Neural crest cell (in vitro differentiated cells): ENCODE measurements around the gene ZFAND6. TPM values are rescaled to one million over a fixed set of nuclear protein-coding genes. Genes with fewer than 3 reads are reported as not detected.

Source experiments
- DNase-seq: peaks from one replicate; pipeline ENCODE4 v3.0.0; 2021; ENCODE audit warnings: low read depth, mixed read lengths, low spot score
- H3K27ac Mint-ChIP-seq: one replicate; pipeline ENCODE4 v1.8.0; 2021; ENCODE audit warnings: mild to moderate bottlenecking, mixed read lengths; ENCODE audit not compliant: unreplicated experiment
- H3K27me3 Mint-ChIP-seq: 2 replicates; pipeline ENCODE4 v1.8.0; 2021; ENCODE audit warnings: low read depth, mild to moderate bottlenecking, mixed read lengths
- H3K36me3 Mint-ChIP-seq: 2 replicates; pipeline ENCODE4 v1.8.0; 2021; ENCODE audit warnings: low read depth, mild to moderate bottlenecking, mixed read lengths
- H3K4me1 Mint-ChIP-seq: 2 replicates; pipeline ENCODE4 v1.8.0; 2021; ENCODE audit warnings: mixed read lengths
- H3K4me3 Mint-ChIP-seq: one replicate; pipeline ENCODE4 v1.8.0; 2021; ENCODE audit warnings: mild to moderate bottlenecking, mixed read lengths
- H3K9me3 Mint-ChIP-seq: 2 replicates; pipeline ENCODE4 v1.8.0; 2021; ENCODE audit warnings: mixed read lengths
- total RNA-seq: library from RNA; stranded (reverse); gene quantifications from 2 replicates; pipeline ENCODE4 v1.2.1, GENCODE V29; 2021
- TF ChIP-seq, protein P1 (sequence below): fragments of 200-600 bp; sonication (generic); conservative IDR thresholded peaks from 2 replicates; pipeline ENCODE4 v1.5.0; 2021; ENCODE audit warnings: antibody characterized with exemption, mild to moderate bottlenecking

The ZFAND6 gene
- total RNA-seq, 1 donor from 2014 or later, result 50.6 TPM

- H3K36me3 Mint-ChIP-seq, result peaks cover 12% of the 10 kb centered on the region
- peaks cover 8% of the 10 kb centered on the region for H3K4me1 Mint-ChIP-seq
- peak overlapping the region; percentile 87 for H3K27ac Mint-ChIP-seq
- H3K27me3 Mint-ChIP-seq, result no peaks in the 10 kb centered on the region
- no peak for DNase-seq
- no peaks in the 10 kb centered on the region for H3K9me3 Mint-ChIP-seq
- TF ChIP-seq, protein P1, sequence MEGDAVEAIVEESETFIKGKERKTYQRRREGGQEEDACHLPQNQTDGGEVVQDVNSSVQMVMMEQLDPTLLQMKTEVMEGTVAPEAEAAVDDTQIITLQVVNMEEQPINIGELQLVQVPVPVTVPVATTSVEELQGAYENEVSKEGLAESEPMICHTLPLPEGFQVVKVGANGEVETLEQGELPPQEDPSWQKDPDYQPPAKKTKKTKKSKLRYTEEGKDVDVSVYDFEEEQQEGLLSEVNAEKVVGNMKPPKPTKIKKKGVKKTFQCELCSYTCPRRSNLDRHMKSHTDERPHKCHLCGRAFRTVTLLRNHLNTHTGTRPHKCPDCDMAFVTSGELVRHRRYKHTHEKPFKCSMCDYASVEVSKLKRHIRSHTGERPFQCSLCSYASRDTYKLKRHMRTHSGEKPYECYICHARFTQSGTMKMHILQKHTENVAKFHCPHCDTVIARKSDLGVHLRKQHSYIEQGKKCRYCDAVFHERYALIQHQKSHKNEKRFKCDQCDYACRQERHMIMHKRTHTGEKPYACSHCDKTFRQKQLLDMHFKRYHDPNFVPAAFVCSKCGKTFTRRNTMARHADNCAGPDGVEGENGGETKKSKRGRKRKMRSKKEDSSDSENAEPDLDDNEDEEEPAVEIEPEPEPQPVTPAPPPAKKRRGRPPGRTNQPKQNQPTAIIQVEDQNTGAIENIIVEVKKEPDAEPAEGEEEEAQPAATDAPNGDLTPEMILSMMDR, result no peak
- H3K4me3 Mint-ChIP-seq, result no peak overlapping the region
These were observed 101.2 kb downstream of the ZFAND6 start for GRCh38 chr15:80160570-80161156.

GRCh38 chr15:80161468-80162016 lies 102.1 kb downstream of the ZFAND6 start:
- no peak for DNase-seq
- TF ChIP-seq, protein P1, result no peak
- H3K4me3 Mint-ChIP-seq, result no peak overlapping the region
- H3K4me1 Mint-ChIP-seq, result peaks cover 5% of the 10 kb centered on the region
- H3K36me3 Mint-ChIP-seq, result peaks cover 12% of the 10 kb centered on the region
- peak overlapping the region; percentile 67 for H3K27ac Mint-ChIP-seq
- H3K9me3 Mint-ChIP-seq, result no peaks in the 10 kb centered on the region
- no peaks in the 10 kb centered on the region for H3K27me3 Mint-ChIP-seq

- Mint-ChIP-seq H3K9me3 (no peaks in the 10 kb centered on the region), H3K36me3 (peaks cover 12% of the 10 kb centered on the region), H3K27me3 (no peaks in the 10 kb centered on the region), H3K27ac (no peak overlapping the region), H3K4me1 (peaks cover 5% of the 10 kb centered on the region), H3K4me3 (no peak overlapping the region)
- TF ChIP-seq, protein P1, result no peak
- no peak for DNase-seq
These were observed 102.6 kb downstream of the ZFAND6 start for GRCh38 chr15:80162059-80162554.

- TF ChIP-seq, protein P1, result no peak
These were observed 103.7 kb downstream of the ZFAND6 start for GRCh38 chr15:80163217-80163616.

DNA sequence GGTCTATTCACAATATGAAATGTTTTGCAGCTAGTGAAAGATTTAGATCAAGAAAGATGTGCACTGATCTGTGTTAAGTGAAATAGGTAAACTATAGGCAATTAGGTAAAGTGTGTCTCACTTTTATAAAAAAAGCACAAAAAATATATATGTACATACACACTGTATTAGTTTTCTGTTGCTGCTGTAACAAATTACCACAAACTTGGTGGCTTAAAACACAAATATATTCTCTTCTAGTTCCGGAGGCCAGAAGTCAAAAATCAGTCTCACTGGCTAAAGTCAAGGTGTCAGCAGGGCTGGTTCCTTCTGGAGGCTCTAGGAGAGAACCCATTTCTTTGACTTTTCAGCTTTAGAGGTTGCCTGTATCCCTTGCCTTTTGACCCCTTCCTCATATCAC lies 104.4 kb downstream of the ZFAND6 start:
- Mint-ChIP-seq H3K4me3 (no peak overlapping the region), H3K9me3 (no peaks in the 10 kb centered on the region), H3K36me3 (peaks cover 12% of the 10 kb centered on the region), H3K27me3 (no peaks in the 10 kb centered on the region), H3K27ac (no peak overlapping the region), H3K4me1 (peaks cover 5% of the 10 kb centered on the region)
- no peak for DNase-seq
- TF ChIP-seq, protein P1, result no peak

More at GRCh38 chr15:80163217-80163616, 103.7 kb downstream of the ZFAND6 start:
- DNase-seq, result no peak
- H3K27ac Mint-ChIP-seq, result no peak overlapping the region
- H3K27me3 Mint-ChIP-seq, result no peaks in the 10 kb centered on the region
- H3K4me3 Mint-ChIP-seq, result no peak overlapping the region
- H3K4me1 Mint-ChIP-seq, result peaks cover 5% of the 10 kb centered on the region
- H3K9me3 Mint-ChIP-seq, result no peaks in the 10 kb centered on the region
- H3K36me3 Mint-ChIP-seq, result peaks cover 12% of the 10 kb centered on the region
